ENCODE results near the gene SPDYC. TPM values are rescaled to one million over a fixed set of nuclear protein-coding genes. Genes with fewer than 3 reads are reported as not detected.

The SPDYC gene
- total and polyA plus RNA-seq, 2 experiments from 2014 or later: 0.24 TPM; not detected in 1

GRCh38 chr11:65189191-65189590, 19.2 kb downstream of the SPDYC start:
- no peak overlapping the region for H3K27ac ChIP-seq
- H3K27me3 ChIP-seq: no peaks in the 10 kb centered on the region
- H3K9me3 ChIP-seq (ENCODE audit: low read depth): no peaks in the 10 kb centered on the region
- H3K4me1 ChIP-seq (ENCODE audit: low read depth): no peaks in the 10 kb centered on the region
- no peak overlapping the region for H3K4me3 ChIP-seq
- no peak for TF ChIP-seq CTCF (IDR thresholded peaks at IDR 0.05; ENCODE audit: low read depth, low read length)
- no peak for DNase-seq (ENCODE audit: low read depth in 1 of 2, low spot score in 1 of 2)
- peaks cover 32% of the 10 kb centered on the region for H3K36me3 ChIP-seq

DNA sequence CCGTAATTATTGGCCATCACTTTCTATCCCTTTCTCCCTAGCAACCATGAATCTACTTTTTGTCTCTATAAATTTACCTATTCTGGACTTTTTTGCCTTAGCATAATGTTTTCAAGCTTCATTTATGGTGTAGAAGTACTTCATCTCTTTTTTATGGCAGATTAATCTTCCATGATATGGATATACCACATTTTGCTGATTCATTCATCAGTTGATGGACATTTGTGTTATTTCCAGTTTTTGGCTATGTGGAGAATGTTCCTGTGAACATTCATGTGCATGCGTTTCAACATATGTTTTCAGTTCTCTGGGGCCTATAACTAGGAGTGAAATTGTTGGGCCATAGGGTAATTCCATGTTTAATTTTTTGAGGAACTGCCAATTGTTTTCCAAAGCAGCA, 24.5 kb downstream of the SPDYC start:
- Histone ChIP-seq H3K36me3 (peaks cover 22% of the 10 kb centered on the region), H3K27ac (no peak overlapping the region), H3K27me3 (no peaks in the 10 kb centered on the region), H3K4me3 (no peak overlapping the region), H3K9me3 (ENCODE audit: low read depth) (no peaks in the 10 kb centered on the region), H3K4me1 (ENCODE audit: low read depth) (no peaks in the 10 kb centered on the region)
- TF ChIP-seq CTCF (IDR thresholded peaks at IDR 0.05; ENCODE audit: low read depth, low read length): no peak
- no peak for DNase-seq (ENCODE audit: low read depth in 1 of 2, low spot score in 1 of 2)

GRCh38 chr11:65204143-65204542, 34.1 kb downstream of the SPDYC start:
- DNase-seq (ENCODE audit: low read depth in 1 of 2, low spot score in 1 of 2): no peak
- H3K27me3 ChIP-seq: no peaks in the 10 kb centered on the region
- no peak overlapping the region for H3K27ac ChIP-seq
- H3K9me3 ChIP-seq (ENCODE audit: low read depth): no peaks in the 10 kb centered on the region
- no peak for TF ChIP-seq CTCF (IDR thresholded peaks at IDR 0.05; ENCODE audit: low read depth, low read length)
- peaks cover 19% of the 10 kb centered on the region for H3K36me3 ChIP-seq
- no peaks in the 10 kb centered on the region for H3K4me1 ChIP-seq (ENCODE audit: low read depth)
- H3K4me3 ChIP-seq: no peak overlapping the region

- Histone ChIP-seq H3K27me3 (no peaks in the 10 kb centered on the region), H3K27ac (no peak overlapping the region), H3K9me3 (ENCODE audit: low read depth) (no peaks in the 10 kb centered on the region), H3K4me3 (no peak overlapping the region), H3K4me1 (ENCODE audit: low read depth) (no peaks in the 10 kb centered on the region), H3K36me3 (peaks cover 27% of the 10 kb centered on the region)
- peak; percentile 86 for TF ChIP-seq CTCF (IDR thresholded peaks at IDR 0.05; ENCODE audit: low read depth, low read length)
- peak; percentile 53 to 64 for DNase-seq (ENCODE audit: low read depth in 1 of 2, low spot score in 1 of 2)
Observed at GRCh38 chr11:65204646-65205601, 34.9 kb downstream of the SPDYC start.

- no peaks in the 10 kb centered on the region for H3K27me3 ChIP-seq
- no peak for DNase-seq (ENCODE audit: low read depth in 1 of 2, low spot score in 1 of 2)
- no peak overlapping the region for H3K4me3 ChIP-seq
- H3K36me3 ChIP-seq: peaks cover 30% of the 10 kb centered on the region
- H3K9me3 ChIP-seq (ENCODE audit: low read depth): no peaks in the 10 kb centered on the region
- no peak for TF ChIP-seq CTCF (IDR thresholded peaks at IDR 0.05; ENCODE audit: low read depth, low read length)
- no peaks in the 10 kb centered on the region for H3K4me1 ChIP-seq (ENCODE audit: low read depth)
- no peak overlapping the region for H3K27ac ChIP-seq
Observed at GRCh38 chr11:65205602-65205967, 35.6 kb downstream of the SPDYC start.
